ENCODE measurements around the gene OSTM1. TPM values are rescaled to one million over a fixed set of nuclear protein-coding genes. Genes with fewer than 3 reads are reported as not detected.
A peak's percentile ranks its signal among the peaks of the same experiment; 100 is the strongest.

OSTM1 gene
- total RNA-seq, 1 donor from 2014 or later, result 36.6 TPM

DNA sequence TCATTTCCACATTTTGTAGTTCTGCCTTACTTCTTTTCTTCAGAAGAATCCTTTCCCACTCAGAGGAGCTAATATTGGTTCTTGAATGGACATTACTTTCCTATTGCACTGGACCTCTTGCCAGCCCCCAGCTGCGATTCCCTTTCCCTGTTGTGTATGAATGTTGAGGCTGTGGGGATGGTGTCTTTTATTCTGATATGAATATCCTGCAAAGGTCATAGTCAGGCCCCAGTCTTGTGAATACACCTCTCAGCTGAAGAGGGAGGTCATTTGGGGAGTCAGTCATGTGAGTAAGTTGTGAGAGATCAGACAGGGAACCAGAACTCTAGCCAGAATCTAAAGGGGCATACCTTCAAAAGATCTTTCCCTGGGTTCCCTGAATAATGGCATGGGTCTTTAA lies 32.6 kb upstream of the OSTM1 start:
- ATAC-seq, result no peak
- intact Hi-C loops (cut with micrococcal nuclease), result loop anchor here (5.0 kb wide), 1 partner anchor 685 kb away; no protein-coding TSS in a partner anchor
- DNase-seq, result no peak

DNA sequence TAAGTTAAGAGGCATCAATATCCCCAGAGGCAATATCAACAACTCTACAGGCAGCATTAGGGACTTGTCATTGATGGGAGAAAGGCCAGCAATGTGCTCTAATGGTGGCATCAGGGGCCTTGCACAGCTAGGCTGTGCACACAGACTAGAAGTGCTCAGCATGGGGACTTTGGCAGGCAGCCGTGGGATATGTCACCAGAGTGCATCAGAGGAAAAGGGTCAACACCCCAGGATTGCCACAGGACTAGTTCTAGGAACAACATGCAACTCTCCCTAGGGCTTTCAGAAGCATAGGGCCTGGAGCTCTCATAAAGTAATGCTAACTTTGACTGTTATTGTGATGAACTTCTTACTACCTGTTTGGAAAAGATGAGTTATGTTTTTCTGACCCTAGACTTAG lies 32.2 kb upstream of the OSTM1 start:
- intact Hi-C loops (cut with micrococcal nuclease), result loop anchor here (5.0 kb wide), 1 partner anchor 686 kb away; no protein-coding TSS in a partner anchor
- no peak for DNase-seq

DNA sequence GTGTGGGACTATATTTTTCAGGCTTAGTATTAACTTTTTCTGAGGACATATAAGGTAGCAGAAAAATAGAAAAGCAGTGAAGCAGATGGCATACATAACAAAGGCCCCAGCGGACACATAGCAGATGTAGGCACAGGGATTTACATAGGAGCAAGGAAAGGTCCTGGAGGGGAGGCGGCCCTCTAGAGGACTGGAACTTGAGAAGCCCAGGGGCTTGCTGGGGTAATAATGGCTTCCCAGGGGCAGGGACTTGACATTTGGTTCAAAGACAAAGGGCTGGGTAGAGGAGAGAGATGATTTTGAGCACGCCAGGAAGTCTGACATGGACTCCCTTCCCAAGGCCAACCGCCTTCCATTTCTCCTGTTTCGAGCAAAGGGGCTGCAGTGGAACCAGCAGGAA lies 31.7 kb upstream of the OSTM1 start:
- DNase-seq (no peak), ATAC-seq (no peak)
- intact Hi-C loops (cut with micrococcal nuclease), result loop anchor here (5.0 kb wide), 1 partner anchor 686 kb away; no protein-coding TSS in a partner anchor

More for the DNA sequence above, 32.2 kb upstream of the OSTM1 start:
- ATAC-seq, result no peak

DNA sequence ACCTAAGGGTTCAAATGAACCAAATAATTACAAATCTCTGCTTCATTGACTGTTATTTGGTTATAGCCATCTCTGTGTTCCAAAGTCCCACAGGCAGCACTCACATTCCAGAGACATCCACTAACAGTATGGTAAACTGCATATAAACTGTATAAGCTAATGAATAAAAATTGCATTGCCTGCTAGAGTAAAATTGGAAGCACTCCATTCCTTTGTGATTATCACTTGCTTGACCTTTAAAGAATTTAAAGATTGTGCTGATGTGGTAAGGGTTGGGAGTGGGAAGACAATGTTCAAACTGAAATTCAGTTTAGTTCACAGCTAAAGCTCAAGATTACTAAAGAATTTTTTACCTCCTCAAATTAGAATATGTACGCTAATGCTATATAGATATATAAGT lies 31.0 kb upstream of the OSTM1 start:
- DNase-seq (no peak), ATAC-seq (no peak)
- intact Hi-C loops (cut with micrococcal nuclease), result loop anchor here (5.0 kb wide), 1 partner anchor 687 kb away; no protein-coding TSS in a partner anchor

DNA sequence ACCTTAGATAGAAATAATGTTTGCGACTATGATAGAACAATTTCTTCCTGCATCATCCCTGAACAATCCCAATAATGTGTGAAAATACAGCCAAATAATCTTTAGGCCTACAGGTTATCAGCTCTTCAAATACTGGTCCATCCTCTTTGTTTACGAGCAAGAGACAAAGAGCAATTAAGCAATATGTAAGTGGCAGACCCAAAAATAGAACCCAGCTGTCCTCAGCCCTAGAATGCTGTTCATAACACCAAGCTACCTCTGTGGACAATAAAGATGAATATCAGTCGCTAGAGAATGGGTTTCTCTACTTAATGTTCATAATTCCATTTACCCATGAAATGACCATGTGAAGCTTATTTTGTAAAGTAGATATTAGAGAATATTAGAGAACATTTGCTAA lies 28.4 kb upstream of the OSTM1 start:
- intact Hi-C loops (cut with micrococcal nuclease), result no loop called here
- no peak for ATAC-seq
- DNase-seq, result no peak

- DNase-seq (no peak), ATAC-seq (no peak)
- intact Hi-C loops (cut with micrococcal nuclease), result no loop called here
These were observed 25.5 kb upstream of the OSTM1 start for GRCh38 chr6:108100003-108100402.

DNA sequence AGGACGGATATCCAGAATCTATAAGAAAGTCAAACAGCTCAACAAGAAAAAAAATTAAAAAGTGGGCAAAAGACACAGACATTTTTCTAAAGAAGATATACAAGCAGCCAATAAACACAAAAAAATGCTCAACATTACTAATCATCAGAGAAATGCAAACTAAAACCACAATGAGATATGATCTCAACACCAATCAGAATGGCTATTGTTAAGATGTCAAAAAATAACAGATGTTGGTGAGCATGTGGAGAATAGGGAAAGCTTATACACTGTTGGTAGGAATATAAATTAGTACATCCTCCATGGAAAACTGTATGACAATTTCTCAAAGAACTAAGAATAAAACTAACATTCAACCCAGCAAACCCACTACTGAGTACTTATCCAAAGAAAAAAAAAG lies 23.3 kb upstream of the OSTM1 start:
- intact Hi-C loops (cut with micrococcal nuclease), result no loop called here
- no peak for ATAC-seq
- no peak for DNase-seq

DNA sequence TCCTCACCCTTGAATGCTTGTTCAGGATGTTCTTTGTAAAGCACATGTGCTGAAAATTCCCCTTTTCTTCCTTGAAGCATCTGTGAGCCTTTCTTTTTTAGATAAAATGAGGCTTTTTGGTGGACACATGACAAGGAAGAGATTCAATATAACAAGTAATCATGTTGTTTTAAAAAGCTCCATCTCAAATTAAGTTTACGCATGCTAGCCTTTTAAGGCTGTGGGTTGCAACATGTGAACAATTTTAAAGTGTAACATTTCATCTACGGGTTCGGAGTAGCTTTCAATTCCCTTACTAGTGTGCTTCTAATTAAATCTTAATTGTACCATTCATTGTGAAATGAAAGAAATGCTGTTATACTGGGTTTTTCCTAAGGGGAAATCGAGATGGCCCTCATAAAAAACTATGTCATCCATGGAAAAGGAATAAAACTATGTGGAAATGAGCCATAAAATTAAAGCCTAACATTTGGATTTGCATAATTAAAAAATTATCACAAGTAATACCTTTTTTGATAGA lies 19.3 kb upstream of the OSTM1 start:
- intact Hi-C loops (cut with micrococcal nuclease), result no loop called here
- ATAC-seq, result no peak

DNA sequence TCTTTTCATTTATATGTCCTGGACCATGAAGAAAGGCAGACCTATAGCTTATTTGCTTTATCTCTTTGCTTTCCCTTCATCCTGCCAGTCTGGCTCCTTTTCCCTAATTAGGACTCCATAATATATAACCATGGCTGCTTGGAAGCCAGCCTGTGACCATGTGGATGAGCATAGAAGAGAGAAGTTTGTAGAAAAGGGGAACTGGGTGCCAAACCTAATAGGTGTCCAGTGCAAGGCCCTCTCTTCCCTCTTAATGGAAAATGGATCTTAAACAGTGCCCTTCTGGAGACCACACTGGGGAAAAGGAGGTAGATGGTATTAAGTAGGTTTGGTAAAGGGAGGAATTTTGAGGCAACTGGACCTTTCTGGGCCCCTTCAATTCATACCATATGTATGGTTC lies 16.7 kb upstream of the OSTM1 start:
- DNase-seq (no peak), ATAC-seq (no peak)
- intact Hi-C loops (cut with micrococcal nuclease), result no loop called here

More for the DNA sequence above, 19.3 kb upstream of the OSTM1 start:
- no peak for DNase-seq

GRCh38 chr6:108083349-108083748 lies 8.8 kb upstream of the OSTM1 start:
- intact Hi-C loops (cut with micrococcal nuclease), result no loop called here
- no peak for ATAC-seq

DNA sequence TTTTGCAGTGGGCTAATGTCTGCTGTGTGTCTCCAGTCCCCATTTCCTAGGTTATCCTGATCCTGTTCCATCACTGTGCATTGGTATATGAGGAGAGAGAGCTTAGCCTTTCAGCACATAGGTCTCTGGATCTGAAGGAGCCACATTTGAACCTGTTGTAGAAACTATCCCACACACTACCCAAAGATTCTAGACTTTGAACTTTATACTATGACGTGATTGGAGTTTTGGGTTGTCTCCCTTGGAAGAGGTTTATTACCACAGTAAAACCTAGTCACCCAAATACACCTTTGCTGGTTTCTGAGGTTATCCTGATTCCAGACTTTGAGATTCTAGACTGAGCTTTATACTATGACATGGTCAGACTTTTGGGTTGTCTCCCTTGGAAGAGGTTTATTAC lies 8.0 kb upstream of the OSTM1 start:
- DNase-seq, result no peak
- intact Hi-C loops (cut with micrococcal nuclease), result no loop called here
- no peak for ATAC-seq

More at GRCh38 chr6:108083349-108083748, 8.8 kb upstream of the OSTM1 start:
- DNase-seq, result no peak

GRCh38 chr6:108080010-108080780 lies 5.7 kb upstream of the OSTM1 start:
- ATAC-seq (no peak), DNase-seq (no peak)
- intact Hi-C loops (cut with micrococcal nuclease), result no loop called here

DNA sequence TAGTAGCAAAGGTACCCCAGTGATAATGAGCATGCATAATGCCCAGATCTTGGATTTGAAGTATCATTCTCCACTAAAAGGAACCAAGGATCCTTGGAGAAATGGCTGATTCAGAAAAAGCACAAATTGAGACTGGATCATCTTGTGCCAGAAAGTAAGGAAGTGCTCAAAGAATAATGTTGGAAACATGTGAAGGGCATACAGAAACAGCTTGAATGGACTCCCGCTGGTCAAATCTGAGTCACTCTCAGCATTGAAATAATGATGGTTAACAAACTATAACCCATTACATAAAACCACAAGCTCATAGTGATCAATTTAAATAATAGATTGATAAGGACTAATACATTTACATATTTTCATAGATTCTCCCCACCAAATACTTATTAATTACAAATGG lies 3.6 kb upstream of the OSTM1 start:
- DNase-seq, result no peak
- ATAC-seq, result no peak
- intact Hi-C loops (cut with micrococcal nuclease), result no loop called here

- intact Hi-C loops (cut with micrococcal nuclease), result no loop called here
- ATAC-seq, result no peak
- peak; percentile 53 for DNase-seq
These were observed 533 bp downstream of the OSTM1 start for GRCh38 chr6:108074057-108074358.

DNA sequence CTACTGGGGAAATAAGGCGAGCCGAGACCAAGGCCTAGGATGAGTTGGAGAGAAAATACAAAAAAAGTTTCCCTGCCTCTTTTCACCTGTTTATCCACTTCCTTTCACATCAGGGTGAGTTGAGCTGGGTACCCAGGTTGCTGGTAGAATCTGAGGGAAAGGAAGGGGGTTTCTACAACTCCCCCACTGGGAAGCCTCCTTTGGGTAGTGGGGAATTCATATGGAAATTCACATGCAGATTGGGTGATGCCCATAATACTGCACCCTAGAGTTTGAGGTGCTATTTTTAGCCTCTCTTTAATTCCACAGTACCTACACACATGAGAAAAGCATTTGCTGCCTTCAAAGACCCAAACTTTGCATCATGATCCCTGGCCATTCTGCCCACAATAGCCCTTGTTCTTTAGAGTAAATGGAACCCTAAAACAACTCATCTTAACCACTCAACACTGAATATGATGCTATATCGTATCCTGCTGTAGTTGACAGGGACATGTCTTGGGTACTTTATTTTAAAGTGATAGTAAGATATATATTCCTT lies 2.7 kb downstream of the OSTM1 start:
- intact Hi-C loops (cut with micrococcal nuclease), result no loop called here
- ATAC-seq, result no peak

DNA sequence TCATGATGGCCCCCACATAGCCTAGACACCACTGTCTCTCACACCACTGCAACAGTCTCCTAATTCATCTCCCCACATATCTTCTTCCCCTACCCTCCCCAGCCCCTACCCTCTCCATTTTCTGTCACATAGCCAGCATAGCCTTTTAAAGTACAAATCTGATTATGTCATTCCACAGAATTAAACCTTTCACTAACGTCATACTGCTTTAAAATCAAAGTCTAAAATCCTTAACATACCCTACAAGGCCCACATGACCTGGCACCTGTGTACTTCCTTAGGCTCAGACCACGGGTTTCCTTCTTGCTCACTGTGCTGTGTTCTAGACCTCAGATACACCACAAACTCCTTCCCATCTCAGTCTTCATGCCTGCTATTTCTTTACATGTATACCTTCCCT lies 5.9 kb downstream of the OSTM1 start:
- DNase-seq, result no peak
- intact Hi-C loops (cut with micrococcal nuclease), result no loop called here
- ATAC-seq, result no peak

More for the DNA sequence above, 2.7 kb downstream of the OSTM1 start:
- no peak for DNase-seq

- ATAC-seq, result no peak
These were observed 6.4 kb downstream of the OSTM1 start for GRCh38 chr6:108068182-108068581.

DNA sequence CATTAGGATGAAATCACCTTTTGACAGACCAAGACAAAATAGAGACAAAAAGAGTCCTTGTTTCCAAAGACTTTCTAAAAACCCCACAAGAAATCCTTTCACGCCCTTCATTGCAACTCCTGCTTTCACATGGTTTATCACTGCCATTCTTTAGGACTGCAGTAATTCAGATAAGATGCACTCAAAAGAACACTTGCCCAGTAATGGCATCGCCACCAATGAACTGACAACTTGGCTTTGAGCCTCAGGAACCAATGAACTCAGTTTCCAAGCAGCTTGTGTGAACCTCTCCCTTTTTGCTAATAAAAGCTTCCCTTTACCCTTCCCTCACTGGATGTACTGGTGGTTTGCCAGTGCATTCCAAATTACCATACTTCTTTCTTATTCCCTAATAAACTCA lies 21.8 kb downstream of the OSTM1 start:
- DNase-seq (no peak), ATAC-seq (peak; percentile 35)
- intact Hi-C loops (cut with micrococcal nuclease), result no loop called here

More at GRCh38 chr6:108068182-108068581, 6.4 kb downstream of the OSTM1 start:
- intact Hi-C loops (cut with micrococcal nuclease), result no loop called here
- DNase-seq, result no peak

DNA sequence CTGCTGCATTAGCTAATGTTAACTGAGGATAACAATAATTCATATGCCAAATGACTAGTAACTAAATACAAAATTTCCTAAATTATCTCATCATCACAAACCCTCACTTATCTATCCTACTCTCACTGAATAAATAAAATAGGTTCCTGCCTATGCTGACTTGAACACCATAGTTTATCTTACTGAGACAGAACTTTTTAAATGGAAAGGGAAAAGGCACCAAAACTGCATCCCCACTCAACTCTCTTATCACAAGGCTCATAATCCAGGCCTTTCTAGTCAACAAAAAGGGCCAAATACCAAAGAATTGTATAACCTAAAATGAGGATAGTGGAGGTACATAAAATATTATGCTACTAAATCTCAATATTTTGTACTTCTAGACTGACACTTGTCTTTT lies 23.1 kb downstream of the OSTM1 start:
- intact Hi-C loops (cut with micrococcal nuclease), result no loop called here

DNA sequence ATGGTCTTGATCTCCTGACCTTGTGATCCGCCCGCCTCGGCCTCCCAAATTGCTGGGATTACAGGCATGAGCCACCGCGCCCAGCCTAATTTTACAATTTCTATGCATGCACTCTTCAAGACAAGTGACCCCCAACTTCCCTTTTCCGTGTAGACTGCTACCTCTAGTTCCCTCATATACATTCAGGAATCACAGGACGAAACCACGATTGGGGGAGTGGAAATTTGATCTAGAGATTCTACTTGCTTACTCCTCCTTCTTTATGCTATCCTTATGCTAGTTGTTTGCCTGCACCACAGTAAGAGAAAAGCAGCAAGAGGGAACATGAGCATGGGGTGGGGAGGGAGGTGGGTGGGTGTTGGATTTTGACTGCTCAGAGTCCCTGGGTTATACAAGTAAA lies 34.9 kb downstream of the OSTM1 start:
- DNase-seq, result no peak
- intact Hi-C loops (cut with micrococcal nuclease), result no loop called here
- no peak for ATAC-seq

More for the DNA sequence above, 23.1 kb downstream of the OSTM1 start:
- no peak for DNase-seq
- ATAC-seq, result no peak

- DNase-seq (no peak), ATAC-seq (no peak)
- intact Hi-C loops (cut with micrococcal nuclease), result no loop called here
These were observed 37.7 kb downstream of the OSTM1 start for GRCh38 chr6:108036884-108037283.
